Measurements from ENCODE around the gene PDE12. TPM values are rescaled to one million over a fixed set of nuclear protein-coding genes. Genes with fewer than 3 reads are reported as not detected.

PDE12 gene
- total and polyA plus RNA-seq, 2 experiments from 2014 or later, result 3.7 to 10.2 TPM

DNA sequence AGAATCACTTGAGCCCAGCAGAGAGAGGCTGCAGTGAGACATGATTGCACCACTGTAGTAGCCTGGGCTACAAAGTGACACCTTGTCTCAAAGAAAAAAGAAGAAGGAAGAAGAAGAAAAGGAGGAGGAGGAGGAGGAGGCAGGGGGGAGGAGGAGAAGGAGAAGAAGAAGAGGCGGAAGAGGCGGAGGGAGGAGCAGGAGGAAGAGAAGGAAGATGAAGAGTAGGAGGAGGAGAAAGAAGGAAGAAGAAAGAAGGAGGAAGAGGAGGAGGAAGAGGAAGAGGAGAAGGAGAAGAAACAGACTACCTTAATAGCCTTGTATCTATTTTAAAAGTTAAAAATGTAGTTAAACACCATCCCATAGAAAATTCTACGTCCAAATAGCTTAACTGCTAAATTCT, 60.2 kb downstream of the PDE12 start:
- H3K27me3 ChIP-seq, result no peaks in the 10 kb centered on the region
- no peak for TF ChIP-seq CTCF (IDR thresholded peaks at IDR 0.05; ENCODE audit: low read depth, low read length)
- H3K4me1 ChIP-seq (ENCODE audit: low read depth), result no peaks in the 10 kb centered on the region
- no peaks in the 10 kb centered on the region for H3K36me3 ChIP-seq
- no peak overlapping the region for H3K4me3 ChIP-seq
- DNase-seq (ENCODE audit: low read depth in 1 of 2, low spot score in 1 of 2), result no peak
- no peak overlapping the region for H3K27ac ChIP-seq
- no peaks in the 10 kb centered on the region for H3K9me3 ChIP-seq (ENCODE audit: low read depth)

Other genes with a start within 250 kb of the PDE12 start
- 0.53 and 0.57 TPM in 2 replicates for gene DNAH12, start 11.9 kb upstream of the PDE12 start, total RNA-seq
- 0.65 and 0.71 TPM in 2 replicates for gene DNAH12, start 11.9 kb upstream of the PDE12 start, polyA plus RNA-seq
- 70.7 and 86.2 TPM in 2 replicates for gene ARF4, start 41.1 kb downstream of the PDE12 start, total RNA-seq
- gene ARF4, start 41.1 kb downstream of the PDE12 start, polyA plus RNA-seq, result 235 and 248 TPM in 2 replicates
- gene DENND6A, start 136.8 kb downstream of the PDE12 start, total RNA-seq, result 10.4 and 13.8 TPM in 2 replicates
- 10.6 and 18.9 TPM in 2 replicates for gene DENND6A, start 136.8 kb downstream of the PDE12 start, polyA plus RNA-seq
- gene SLMAP, start 200.0 kb downstream of the PDE12 start, total RNA-seq, result 35.8 and 45.2 TPM in 2 replicates
- gene SLMAP, start 200.0 kb downstream of the PDE12 start, polyA plus RNA-seq, result 28.4 and 35.6 TPM in 2 replicates